HT1080 (cell line): ENCODE measurements around the gene PANX1. TPM values are rescaled to one million over a fixed set of nuclear protein-coding genes. Genes with fewer than 3 reads are reported as not detected.

Experiments
- DNase-seq: peaks from one replicate; pipeline ENCODE4 v3.0.0-alpha.2; 2015; ENCODE audit warnings: low read depth
- total RNA-seq: library from RNA; depleted of rRNA; stranded (reverse); fragments of >200 nt; shearing (Covaris generic); gene quantifications from 2 replicates; pipeline ENCODE4 v1.2.3, GENCODE V29; 2014

The PANX1 gene
- total RNA-seq, 1 experiment from 2014 or later = 37.3 TPM

DNA sequence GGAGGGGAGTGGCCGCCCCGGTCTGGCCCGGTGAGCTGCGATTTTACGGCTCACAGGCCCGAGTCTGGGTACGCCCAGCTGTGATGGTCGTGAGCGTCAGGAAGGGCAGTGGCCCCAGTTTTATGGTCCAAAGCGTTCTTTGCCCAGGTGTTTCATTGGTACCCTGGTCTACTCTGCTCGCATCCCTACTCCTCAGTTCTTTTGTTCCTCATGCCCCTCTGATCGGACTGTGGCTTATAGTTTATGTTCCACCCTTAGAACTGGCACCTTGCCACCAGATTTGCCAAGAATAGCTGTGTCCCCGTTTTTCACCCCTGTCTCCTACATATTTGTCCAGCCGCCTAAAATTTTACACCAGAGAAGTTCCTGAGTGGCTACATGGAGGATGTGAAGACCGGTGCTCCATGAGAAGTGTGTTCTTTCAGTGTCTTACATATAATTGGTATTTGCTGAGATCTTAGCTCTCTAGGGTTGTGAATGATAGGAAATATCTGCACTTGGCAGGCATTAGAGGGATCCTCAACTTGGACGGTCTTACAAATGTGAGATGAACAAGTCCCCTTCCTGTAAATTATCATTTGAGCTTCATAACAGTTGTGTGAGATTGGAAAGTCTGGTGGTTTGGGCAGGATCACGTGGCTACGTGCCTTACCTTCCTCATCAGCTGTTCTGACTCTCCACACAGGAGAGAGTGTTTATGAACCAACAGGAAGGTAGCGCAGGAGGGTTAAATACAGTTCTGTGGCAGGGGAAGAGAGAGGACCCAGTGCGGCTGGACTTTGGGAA lies 1.1 kb downstream of the PANX1 start:
- no peak for DNase-seq

- DNase-seq = peak; percentile 77
These were observed 1.8 kb downstream of the PANX1 start for GRCh38 chr11:94130298-94131046.

GRCh38 chr11:94131047-94131717 lies 2.5 kb downstream of the PANX1 start:
- no peak for DNase-seq

GRCh38 chr11:94131718-94132115 lies 3.1 kb downstream of the PANX1 start:
- DNase-seq = no peak

GRCh38 chr11:94132152-94132558 lies 3.5 kb downstream of the PANX1 start:
- DNase-seq = peak; percentile 62

GRCh38 chr11:94132823-94133408 lies 4.3 kb downstream of the PANX1 start:
- no peak for DNase-seq

DNA sequence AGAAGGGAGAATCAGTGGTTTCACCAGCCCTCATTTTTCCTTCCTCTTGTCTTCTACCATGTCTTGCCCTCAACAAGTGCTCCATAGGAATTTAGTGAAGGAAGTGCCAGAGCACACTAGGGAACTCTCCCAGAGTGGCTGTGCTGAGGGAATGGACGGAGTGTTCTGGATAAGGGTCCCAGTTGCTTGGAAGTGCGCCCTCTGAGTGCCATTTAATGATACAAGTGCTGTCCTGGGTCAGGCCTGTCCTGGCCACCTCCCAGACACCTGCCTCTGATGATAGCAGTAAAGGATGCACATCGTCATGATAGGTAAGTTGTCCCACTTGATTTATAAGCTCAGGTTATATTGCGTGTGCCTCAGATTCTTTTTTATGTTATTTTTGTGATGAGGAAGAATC lies 5.1 kb downstream of the PANX1 start:
- DNase-seq = no peak

DNA sequence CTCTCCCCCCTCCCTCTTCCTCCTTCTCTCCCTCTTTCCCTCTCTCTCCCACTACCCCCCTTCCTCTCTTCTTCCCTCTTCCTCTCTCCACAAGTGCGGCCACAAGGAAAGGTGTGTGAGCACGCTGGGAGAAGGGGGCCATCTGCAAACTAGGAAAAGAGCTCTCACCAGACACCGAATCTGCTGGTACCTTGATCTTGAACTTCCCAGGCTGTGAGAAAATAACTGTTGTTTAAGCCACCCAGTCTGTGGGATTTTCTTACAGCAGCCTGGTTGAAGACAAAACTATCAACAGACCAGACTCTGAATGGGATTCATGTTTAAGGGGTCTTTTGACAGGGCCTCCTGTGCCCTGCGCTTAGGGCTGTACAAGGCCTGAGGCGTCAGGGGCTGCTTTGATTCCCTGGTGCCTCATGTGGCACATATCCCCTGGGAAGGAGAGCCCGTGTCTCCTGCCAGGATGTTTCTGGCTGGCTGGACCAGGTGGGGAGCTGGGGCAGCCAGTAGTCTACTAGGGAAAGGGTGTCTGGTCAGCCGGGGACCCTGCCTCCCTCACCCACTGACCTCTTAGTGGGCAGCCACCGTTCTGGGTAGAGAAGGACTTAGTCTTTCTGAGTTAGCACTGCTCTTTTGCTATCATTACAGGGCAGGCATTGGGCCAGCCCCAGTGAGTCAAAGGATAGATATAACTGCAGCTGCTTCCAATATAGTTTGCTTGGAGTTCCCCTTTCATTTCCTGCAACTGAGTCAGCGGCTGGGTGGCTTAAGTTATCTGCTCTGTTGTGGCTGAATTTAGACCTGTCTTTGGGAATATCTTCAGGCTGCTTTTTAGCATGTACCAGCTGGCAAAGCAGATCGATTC lies 6.2 kb downstream of the PANX1 start:
- DNase-seq = peak; percentile 88

GRCh38 chr11:94139416-94139815 lies 10.8 kb downstream of the PANX1 start:
- no peak for DNase-seq

GRCh38 chr11:94140154-94140655 lies 11.6 kb downstream of the PANX1 start:
- no peak for DNase-seq

- DNase-seq = no peak
These were observed 13.1 kb downstream of the PANX1 start for GRCh38 chr11:94141511-94142307.

GRCh38 chr11:94142308-94143281 lies 14.0 kb downstream of the PANX1 start:
- DNase-seq = no peak

- DNase-seq = no peak
These were observed 15.6 kb downstream of the PANX1 start for GRCh38 chr11:94144216-94144615.

DNA sequence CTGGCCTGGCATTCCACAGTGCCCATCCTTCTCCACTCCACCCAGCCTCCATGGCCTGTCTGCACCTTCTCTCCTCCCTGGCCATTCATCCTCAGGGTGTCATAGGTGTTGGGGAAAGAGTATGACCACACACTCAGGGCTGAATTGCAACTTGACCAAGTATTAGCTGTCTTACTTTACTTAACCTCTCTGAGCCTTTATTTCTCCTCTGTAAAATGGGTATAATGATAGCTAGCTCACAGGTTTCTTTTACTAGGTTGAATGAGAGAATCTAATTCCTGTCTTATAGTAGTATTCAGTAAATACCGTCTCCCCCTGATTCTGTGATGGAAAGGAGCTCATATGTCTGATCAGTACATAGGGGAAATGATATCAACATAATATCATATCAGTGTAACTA lies 16.0 kb downstream of the PANX1 start:
- DNase-seq = no peak

GRCh38 chr11:94145431-94145830 lies 16.8 kb downstream of the PANX1 start:
- DNase-seq = no peak

GRCh38 chr11:94145916-94146315 lies 17.3 kb downstream of the PANX1 start:
- no peak for DNase-seq

GRCh38 chr11:94147433-94147845 lies 18.8 kb downstream of the PANX1 start:
- DNase-seq = no peak

DNA sequence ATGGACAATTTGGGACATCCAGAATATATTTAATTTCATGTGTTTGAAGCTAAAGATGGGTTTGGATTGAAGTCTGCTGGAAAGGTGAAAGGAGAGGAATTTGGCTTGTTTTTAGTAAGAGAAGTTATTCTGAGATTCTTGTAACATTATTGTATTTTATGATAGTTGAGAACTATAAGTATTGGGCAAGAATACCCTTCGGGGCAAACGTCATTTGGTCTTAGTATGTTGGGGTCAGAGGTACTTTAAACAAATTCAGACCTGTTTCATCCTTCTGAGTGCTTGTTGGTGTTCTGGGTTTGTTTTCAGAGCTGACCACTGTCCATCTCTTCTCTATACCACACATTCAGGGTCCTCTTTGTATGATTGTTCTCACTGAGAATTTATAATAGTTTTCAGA lies 19.5 kb downstream of the PANX1 start:
- DNase-seq = no peak
